H9 (cell line): ENCODE data around the gene DGKB. TPM values are rescaled to one million over a fixed set of nuclear protein-coding genes. Genes with fewer than 3 reads are reported as not detected.

Experiments
- DNase-seq: peaks from one replicate; pipeline ENCODE4 v3.0.0-alpha.2; 2017
- H2AFZ ChIP-seq: one replicate; pipeline ENCODE4 v1.6.1; 2013; ENCODE audit warnings: mild to moderate bottlenecking, low read length, control low read depth, moderate library complexity
- H2AK5ac ChIP-seq: 2 replicates; pipeline ENCODE4 v1.6.1; 2013; ENCODE audit warnings: low read length, control low read depth, mixed read lengths; ENCODE audit not compliant: insufficient read length
- H2BK120ac ChIP-seq: one replicate; pipeline ENCODE4 v1.6.1; 2013; ENCODE audit warnings: low read depth, mild to moderate bottlenecking, low read length, control low read depth, inconsistent platforms; ENCODE audit not compliant: poor library complexity, severe bottlenecking
- H2BK12ac ChIP-seq: 2 replicates; pipeline ENCODE4 v1.6.1; 2013; ENCODE audit warnings: low read length, control low read depth, mixed read lengths, low read depth; ENCODE audit not compliant: insufficient read length
- H2BK15ac ChIP-seq: 2 replicates; pipeline ENCODE4 v1.6.1; 2013; ENCODE audit warnings: low read depth, low read length, control low read depth
- H2BK20ac ChIP-seq: one replicate; pipeline ENCODE4 v1.6.1; 2013; ENCODE audit warnings: low read depth, mild to moderate bottlenecking, low read length, control low read depth, inconsistent platforms; ENCODE audit not compliant: poor library complexity, severe bottlenecking
- H2BK5ac ChIP-seq: 2 replicates; pipeline ENCODE4 v1.6.1; 2013; ENCODE audit warnings: low read length, control low read depth, mixed read lengths; ENCODE audit not compliant: insufficient read length
- H3K14ac ChIP-seq: 2 replicates; pipeline ENCODE4 v1.6.1; 2013; ENCODE audit warnings: low read length, control low read depth; ENCODE audit not compliant: insufficient read depth
- H3K18ac ChIP-seq: 2 replicates; pipeline ENCODE4 v1.6.1; 2013; ENCODE audit warnings: low read depth, mild to moderate bottlenecking, mixed read lengths, low read length, control low read depth; ENCODE audit not compliant: insufficient read length
- H3K23ac ChIP-seq: 2 replicates; pipeline ENCODE4 v1.6.1; 2013; ENCODE audit warnings: low read length, control low read depth, mixed read lengths, low read depth; ENCODE audit not compliant: insufficient read length
- H3K23me2 ChIP-seq: 2 replicates; pipeline ENCODE4 v1.6.1; 2013; ENCODE audit warnings: low read depth, mild to moderate bottlenecking, mixed read lengths, low read length, control low read depth; ENCODE audit not compliant: insufficient read length, poor library complexity, severe bottlenecking
- H3K27ac ChIP-seq: 2 replicates; pipeline ENCODE4 v1.5.1; 2013; ENCODE audit warnings: low read length, control low read depth, mixed read lengths, low read depth; ENCODE audit not compliant: insufficient read length
- H3K27me3 ChIP-seq: 2 replicates; pipeline ENCODE4 v1.6.1; 2013; ENCODE audit warnings: low read length, control low read depth, inconsistent platforms; ENCODE audit not compliant: insufficient read depth
- H3K4ac ChIP-seq: 2 replicates; pipeline ENCODE4 v1.6.1; 2013; ENCODE audit warnings: low read depth, mild to moderate bottlenecking, control low read depth, inconsistent platforms, low read length, moderate library complexity
- H3K4me1 ChIP-seq: 2 replicates; pipeline ENCODE4 v1.6.1; 2013; ENCODE audit warnings: low read length, control low read depth, inconsistent platforms; ENCODE audit not compliant: insufficient read depth
- H3K4me2 ChIP-seq: 2 replicates; pipeline ENCODE4 v1.6.1; 2013; ENCODE audit warnings: low read length, control low read depth, mixed read lengths; ENCODE audit not compliant: insufficient read length, insufficient read depth
- H3K56ac ChIP-seq: 2 replicates; pipeline ENCODE4 v1.6.1; 2013; ENCODE audit warnings: low read depth, mild to moderate bottlenecking, mixed read lengths, low read length, control low read depth; ENCODE audit not compliant: insufficient read length
- H3K79me1 ChIP-seq: 2 replicates; pipeline ENCODE4 v1.6.1; 2013; ENCODE audit warnings: low read depth, mild to moderate bottlenecking, moderate library complexity, low read length, control low read depth, inconsistent platforms; ENCODE audit not compliant: insufficient read depth, poor library complexity, severe bottlenecking
- H3K79me2 ChIP-seq: 2 replicates; pipeline ENCODE4 v1.6.1; 2013; ENCODE audit warnings: low read length, control low read depth, inconsistent platforms; ENCODE audit not compliant: insufficient read depth
- H3K9ac ChIP-seq: 2 replicates; pipeline ENCODE4 v1.6.1; 2013; ENCODE audit warnings: low read length, control low read depth, mixed read lengths; ENCODE audit not compliant: insufficient read length; ENCODE audit errors: extremely low read depth
- H3K9me3 ChIP-seq: one replicate; pipeline ENCODE4 v1.6.1; 2013; ENCODE audit warnings: low read depth, low read length, inconsistent platforms; ENCODE audit not compliant: control insufficient read depth
- H3T11ph ChIP-seq: one replicate; pipeline ENCODE4 v1.6.1; 2013; ENCODE audit warnings: mild to moderate bottlenecking, low read length, control low read depth, inconsistent platforms
- H4K20me1 ChIP-seq: one replicate; pipeline ENCODE4 v1.6.1; 2013; ENCODE audit not compliant: control insufficient read depth, insufficient read length, insufficient read depth
- H4K5ac ChIP-seq: 2 replicates; pipeline ENCODE4 v1.6.1; 2013; ENCODE audit warnings: low read depth, mild to moderate bottlenecking, mixed read lengths, low read length, control low read depth; ENCODE audit not compliant: insufficient read length
- H4K8ac ChIP-seq: replicated peaks from 2 replicates; pipeline ENCODE4 v1.6.1; 2013; ENCODE audit warnings: low read length, control low read depth, mixed read lengths, low read depth; ENCODE audit not compliant: insufficient read length
- H4K91ac ChIP-seq: 2 replicates; pipeline ENCODE4 v1.6.1; 2013; ENCODE audit warnings: low read depth, mild to moderate bottlenecking, moderate library complexity, mixed read lengths, low read length, control low read depth; ENCODE audit not compliant: insufficient read length
- H3K27ac Mint-ChIP-seq, 3 experiments: 2 replicates in 2 of 3; 3 replicates in 1 of 3; pipeline ENCODE4 v1.8.0; 2020 to 2021; ENCODE audit warnings: mixed read lengths in 3 of 3, mild to moderate bottlenecking in 1 of 3, moderate library complexity in 1 of 3
- H3K27me3 Mint-ChIP-seq: 2 replicates; pipeline ENCODE4 v1.8.0; 2021; ENCODE audit warnings: low read depth, mild to moderate bottlenecking, moderate library complexity, mixed read lengths
- H3K36me3 Mint-ChIP-seq, 3 experiments: 2 replicates in 2 of 3; 3 replicates in 1 of 3; pipeline ENCODE4 v1.8.0; 2020 to 2021; ENCODE audit warnings: low read depth in 3 of 3, mixed read lengths in 3 of 3; ENCODE audit not compliant: insufficient read depth in 1 of 3
- H3K4me1 Mint-ChIP-seq, 2 experiments: 2 replicates each; pipeline ENCODE4 v1.8.0; 2020; ENCODE audit warnings: mixed read lengths in 2 of 2
- H3K4me3 Mint-ChIP-seq, 2 experiments: 2 replicates in 1 of 2; 3 replicates in 1 of 2; pipeline ENCODE4 v1.8.0; 2020 to 2021; ENCODE audit warnings: mild to moderate bottlenecking in 2 of 2, mixed read lengths in 2 of 2, moderate library complexity in 1 of 2
- H3K9me3 Mint-ChIP-seq, 2 experiments: 2 replicates in 1 of 2; 3 replicates in 1 of 2; pipeline ENCODE4 v1.8.0; 2020; ENCODE audit warnings: mild to moderate bottlenecking in 2 of 2, mixed read lengths in 2 of 2, moderate library complexity in 1 of 2
- WGBS: extraction: QIAGEN DNeasy Blood & Tissue Kit; methylation state at CpG from one replicate; pipeline ENCODE4 v1.1.7; 2013; ENCODE audit warnings: missing lambda C conversion rate, low lambda C conversion rate, mixed read lengths; ENCODE audit not compliant: insufficient read length; ENCODE audit errors: extremely low coverage; 5-methylcytosine and 5-hydroxymethylcytosine counted together
- total RNA-seq: library from RNA; stranded (reverse); gene quantifications from 2 replicates; pipeline ENCODE4 v1.2.1, GENCODE V29; 2021
- TF ChIP-seq, protein P1 (sequence below): fragments of 200-600 bp; sonication (generic); conservative IDR thresholded peaks from 3 replicates; pipeline ENCODE4 v1.8.0; 2021; ENCODE audit warnings: antibody characterized with exemption, mild to moderate bottlenecking

The DGKB gene
- total RNA-seq, 1 experiment from 2014 or later: 0.26 TPM

DNA sequence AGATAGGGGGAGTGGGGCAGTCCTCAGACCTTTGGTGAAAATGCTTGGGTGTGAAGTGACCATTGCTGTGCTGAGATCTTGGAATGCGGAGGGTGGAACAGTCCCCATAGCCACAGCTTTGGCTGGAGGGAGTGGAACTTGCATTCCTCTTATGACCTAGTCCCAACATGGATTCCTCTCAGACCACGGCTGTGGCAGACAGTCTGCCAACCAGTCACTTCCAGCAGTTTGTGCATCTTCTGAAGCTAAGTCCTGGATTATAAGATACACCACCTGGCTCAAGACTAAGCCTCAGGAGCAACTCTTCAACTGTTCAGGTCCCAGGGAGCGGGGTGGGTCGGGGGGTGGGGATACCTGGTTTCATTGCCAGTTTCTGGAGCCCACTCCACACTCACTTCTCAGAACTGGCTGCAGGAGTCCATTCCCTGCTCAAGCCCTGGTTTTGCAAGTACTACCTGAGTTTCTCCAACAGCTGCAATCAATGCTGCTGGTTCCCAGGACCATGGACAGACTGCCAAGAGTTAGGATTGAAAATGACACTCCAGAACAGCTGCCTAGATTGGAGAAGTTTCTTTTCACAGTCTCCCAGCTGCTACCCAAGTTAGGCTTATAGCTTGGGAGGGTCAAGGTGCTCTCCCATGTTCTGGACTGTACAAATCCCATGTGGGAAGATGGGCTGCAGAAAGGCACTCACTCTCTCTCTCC is 29.1 kb upstream of the DGKB start:
- H3K56ac ChIP-seq: no peak overlapping the region
- no peaks in the 10 kb centered on the region for H3K36me3 Mint-ChIP-seq
- no peak overlapping the region for H3T11ph ChIP-seq
- H4K8ac ChIP-seq: no peak overlapping the region
- no peak overlapping the region for H3K23ac ChIP-seq
- H3K27ac Mint-ChIP-seq: no peak overlapping the region
- H3K4me3 Mint-ChIP-seq: no peak overlapping the region
- H3K79me2 ChIP-seq: no peaks in the 10 kb centered on the region
- no peak overlapping the region for H4K5ac ChIP-seq
- H3K79me1 ChIP-seq: no peaks in the 10 kb centered on the region
- H3K4me1 ChIP-seq: no peaks in the 10 kb centered on the region
- no peak overlapping the region; the same call in 1 of the 2 replicates for H2BK15ac ChIP-seq
- no peak overlapping the region for H2BK120ac ChIP-seq
- peaks cover 0 to 3% of the 10 kb centered on the region in 2 experiments; a peak in 1 of 4 replicates for H3K4me1 Mint-ChIP-seq
- WGBS: no CpG with 5 or more reads among the region's 4 CpGs
- no peak for DNase-seq
- no peak overlapping the region for H2BK12ac ChIP-seq
- no peak overlapping the region for H2BK5ac ChIP-seq
- no peak overlapping the region for H2AFZ ChIP-seq
- no peak overlapping the region for H2BK20ac ChIP-seq
- no peaks in the 10 kb centered on the region for H3K27me3 Mint-ChIP-seq
- no peak overlapping the region for H3K4ac ChIP-seq
- TF ChIP-seq, protein P1, sequence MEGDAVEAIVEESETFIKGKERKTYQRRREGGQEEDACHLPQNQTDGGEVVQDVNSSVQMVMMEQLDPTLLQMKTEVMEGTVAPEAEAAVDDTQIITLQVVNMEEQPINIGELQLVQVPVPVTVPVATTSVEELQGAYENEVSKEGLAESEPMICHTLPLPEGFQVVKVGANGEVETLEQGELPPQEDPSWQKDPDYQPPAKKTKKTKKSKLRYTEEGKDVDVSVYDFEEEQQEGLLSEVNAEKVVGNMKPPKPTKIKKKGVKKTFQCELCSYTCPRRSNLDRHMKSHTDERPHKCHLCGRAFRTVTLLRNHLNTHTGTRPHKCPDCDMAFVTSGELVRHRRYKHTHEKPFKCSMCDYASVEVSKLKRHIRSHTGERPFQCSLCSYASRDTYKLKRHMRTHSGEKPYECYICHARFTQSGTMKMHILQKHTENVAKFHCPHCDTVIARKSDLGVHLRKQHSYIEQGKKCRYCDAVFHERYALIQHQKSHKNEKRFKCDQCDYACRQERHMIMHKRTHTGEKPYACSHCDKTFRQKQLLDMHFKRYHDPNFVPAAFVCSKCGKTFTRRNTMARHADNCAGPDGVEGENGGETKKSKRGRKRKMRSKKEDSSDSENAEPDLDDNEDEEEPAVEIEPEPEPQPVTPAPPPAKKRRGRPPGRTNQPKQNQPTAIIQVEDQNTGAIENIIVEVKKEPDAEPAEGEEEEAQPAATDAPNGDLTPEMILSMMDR: no peak
- no peaks in the 10 kb centered on the region for H3K9me3 ChIP-seq
- H3K18ac ChIP-seq: no peak overlapping the region
- no peak overlapping the region for H3K9ac ChIP-seq
- no peak overlapping the region for H4K91ac ChIP-seq
- H3K9me3 Mint-ChIP-seq: no peaks in the 10 kb centered on the region
- H2AK5ac ChIP-seq: no peak overlapping the region
- no peaks in the 10 kb centered on the region for H3K27me3 ChIP-seq
- H4K20me1 ChIP-seq: no peaks in the 10 kb centered on the region
- no peak overlapping the region for H3K27ac ChIP-seq
- no peaks in the 10 kb centered on the region for H3K23me2 ChIP-seq
- H3K4me2 ChIP-seq: no peak overlapping the region
- H3K14ac ChIP-seq: no peak overlapping the region
